K562 (cell line): ENCODE results near the gene MEIKIN. TPM values are rescaled to one million over a fixed set of nuclear protein-coding genes. Genes with fewer than 3 reads are reported as not detected.

Experiments
- CREB3 ChIP-seq: fragments of 450-650 bp; conservative IDR thresholded peaks from 2 replicates; pipeline ENCODE4 v1.6.1; 2016; ENCODE audit warnings: missing genetic modification characterization, low read depth, mild to moderate bottlenecking, missing compliant biosample characterization, moderate library complexity
- CREM ChIP-seq: IDR thresholded peaks from 2 replicates; pipeline ENCODE4 v1.6.1; 2014; ENCODE audit warnings: antibody characterized with exemption, low read depth
- CTCFL ChIP-seq: IDR thresholded peaks from 2 replicates; pipeline ENCODE4 v1.6.1; 2011; ENCODE audit warnings: borderline replicate concordance, low read depth, mild to moderate bottlenecking, moderate library complexity, low read length; ENCODE audit not compliant: insufficient read depth, poor library complexity, severe bottlenecking
- ELF1 ChIP-seq: fragments of 200-800 bp; sonication (Bioruptor generic); IDR thresholded peaks from 2 replicates; pipeline ENCODE4 v1.6.1; 2016; ENCODE audit warnings: missing genetic modification characterization, missing compliant biosample characterization
- ERF ChIP-seq: fragments of 450-650 bp; formaldehyde crosslinking; IDR thresholded peaks from 2 replicates; pipeline ENCODE4 v1.4.0; 2020; ENCODE audit warnings: mild to moderate bottlenecking, mixed read lengths
- ETS1 ChIP-seq: conservative IDR thresholded peaks from 2 replicates; pipeline ENCODE4 v1.6.1; 2011; ENCODE audit warnings: low read depth, mild to moderate bottlenecking, low read length; ENCODE audit not compliant: control insufficient read depth
- FOXJ2 ChIP-seq: fragments of 200-800 bp; sonication (Bioruptor generic); IDR thresholded peaks from 2 replicates; pipeline ENCODE4 v1.6.1; 2016; ENCODE audit warnings: missing genetic modification characterization, missing compliant biosample characterization
- IRF1 ChIP-seq: sonication (generic); formaldehyde crosslinking; IDR thresholded peaks from 2 replicates; pipeline ENCODE4 v1.8.0; 2022; ENCODE audit warnings: missing genetic modification reagents, mild to moderate bottlenecking, borderline replicate concordance
- MLX ChIP-seq, 2 experiments: fragments of 450-650 bp in 1 of 2; sonication (generic) in 1 of 2; formaldehyde crosslinking; conservative IDR thresholded peaks; 2 replicates each; pipeline versions ENCODE4 v1.4.0 to v1.8.1; 2020 to 2022; ENCODE audit warnings: mild to moderate bottlenecking in 1 of 2, missing genetic modification reagents in 1 of 2
- SAFB ChIP-seq: fragments of 200-400 bp; formaldehyde crosslinking; IDR thresholded peaks from 2 replicates; pipeline ENCODE4 v1.6.1; 2017; ENCODE audit warnings: low read depth, low read length, borderline replicate concordance
- SMARCB1 ChIP-seq: IDR thresholded peaks from 2 replicates; pipeline ENCODE4 v1.6.1; 2011; ENCODE audit warnings: improper control_type of control experiment, low read depth; ENCODE audit not compliant: insufficient read length
- TAF7 ChIP-seq: fragments of 450-650 bp; IDR thresholded peaks from 2 replicates; pipeline ENCODE4 v1.6.1; 2016; ENCODE audit warnings: missing genetic modification characterization, missing compliant biosample characterization
- TAF9B ChIP-seq: fragments of 450-650 bp; IDR thresholded peaks from 2 replicates; pipeline ENCODE4 v1.6.1; 2018; ENCODE audit warnings: mild to moderate bottlenecking; ENCODE audit not compliant: partially characterized antibody
- TSC22D4 ChIP-seq: fragments of 450-650 bp; IDR thresholded peaks from 2 replicates; pipeline ENCODE4 v1.6.1; 2016; ENCODE audit warnings: missing genetic modification characterization, missing biosample characterization, control low read depth
- ZBTB43 ChIP-seq: sonication (generic); formaldehyde crosslinking; IDR thresholded peaks from 2 replicates; pipeline ENCODE4 v1.8.0; 2023; ENCODE audit warnings: mild to moderate bottlenecking, missing genetic modification reagents
- ZEB2 ChIP-seq: fragments of 450-650 bp; IDR thresholded peaks from 2 replicates; pipeline ENCODE4 v1.6.1; 2016
- ZNF263 ChIP-seq: sonication (generic); formaldehyde crosslinking; IDR thresholded peaks from 2 replicates; pipeline ENCODE4 v1.8.0; 2022; ENCODE audit warnings: mild to moderate bottlenecking, missing genetic modification reagents, borderline replicate concordance
- polyA plus RNA-seq, 8 experiments: library from polyadenylated mRNA; depleted of rRNA in 4 of 8; stranded (reverse) in 5 of 8; unstranded in 3 of 8; fragments of >200 nt; fragmentation: Nextera tagmentation in 2 of 8; fragmentation: Illumina TruSeq in 1 of 8; extraction: Ambion mirVana in 2 of 8; extraction: Trizol in 1 of 8; gene quantifications; 2 replicates each; pipeline versions ENCODE4 v1.2.1 to v1.2.3, GENCODE V29; 2011 to 2014; ENCODE audit warnings: inconsistent platforms in 1 of 8, missing spikeins in 1 of 8
- total RNA-seq, 7 experiments: library from RNA; depleted of rRNA in 6 of 7; stranded (reverse); fragments of >200 nt in 6 of 7; fragmentation: Illumina TruSeq in 2 of 7; extraction: Trizol in 2 of 7; gene quantifications; 2 replicates each; pipeline versions ENCODE4 v1.2.1 to v1.2.3, GENCODE V29; 2011 to 2021; ENCODE audit warnings: low replicate concordance in 1 of 7

The MEIKIN gene
- total and polyA plus RNA-seq, 9 of the 15 experiments (the other 6 are each of a cell fraction or from before 2014, with no cell fraction given): 0.18 TPM; not detected in 8

GRCh38 chr5:131994533-131995226, 49.2 kb upstream of the MEIKIN start (continued):
- TF ChIP-seq MLX (CRISPR knock-in tag; conservative IDR thresholded peaks at IDR 0.05) (no peak), TAF9B (no peak), ZEB2 (peak; percentile 91), CREM (peak; percentile 77), ERF (CRISPR knock-in tag) (no peak), TSC22D4 (no peak), ZNF263 (CRISPR knock-in tag) (peak; percentile 88), ELF1 (tag) (no peak), ETS1 (peak; percentile 68; the same call in 1 of the 2 replicates), FOXJ2 (tag) (no peak), IRF1 (CRISPR knock-in tag) (no peak), TAF7 (no peak), SMARCB1 (no peak), CREB3 (tag) (no peak), CTCFL (no peak), ZBTB43 (CRISPR knock-in tag) (no peak), SAFB (no peak)
